ENCODE data around the gene PDLIM5.

The PDLIM5 gene

DNA sequence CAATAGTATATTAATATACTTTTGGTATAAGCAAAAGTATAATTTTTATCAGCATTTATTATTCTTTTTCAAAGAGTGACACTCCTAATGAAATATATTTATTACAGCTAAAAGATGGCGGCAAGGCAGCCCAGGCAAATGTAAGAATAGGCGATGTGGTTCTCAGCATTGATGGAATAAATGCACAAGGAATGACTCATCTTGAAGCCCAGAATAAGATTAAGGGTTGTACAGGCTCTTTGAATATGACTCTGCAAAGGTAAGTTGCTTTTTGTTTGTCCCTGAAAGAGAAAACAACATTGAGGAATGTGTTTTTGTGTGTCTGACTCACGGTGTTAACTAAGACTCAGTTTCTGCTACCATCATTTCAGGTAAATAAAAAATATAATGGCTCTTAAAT, 71.9 kb downstream of the PDLIM5 start:
- no peak overlapping the region for H3K18ac ChIP-seq (ENCODE audit: low read length)
- no peak overlapping the region for H2BK120ac ChIP-seq (ENCODE audit: low read depth, low read length)
- no peak overlapping the region for H3K9ac ChIP-seq (ENCODE audit: low read length)
- no CpG with 5 or more reads among the region's 3 CpGs for WGBS (ENCODE audit: extremely low coverage, insufficient coverage, low lambda C conversion rate)
- peaks cover 2% of the 10 kb centered on the region for H3K4me1 ChIP-seq (ENCODE audit: control insufficient read depth, low read depth, low read length)
- no peak overlapping the region for H3K4ac ChIP-seq (ENCODE audit: low read depth, low read length)
- H2BK5ac ChIP-seq (ENCODE audit: low read length): no peak overlapping the region
- no peak overlapping the region for H3K4me3 ChIP-seq (ENCODE audit: low read length)
- no peak for DNase-seq
- no peak overlapping the region for H3K4me2 ChIP-seq (ENCODE audit: low read length)
- H4K5ac ChIP-seq (ENCODE audit: low read length): no peak overlapping the region
- H3K79me1 ChIP-seq (ENCODE audit: low read length): peaks cover 12% of the 10 kb centered on the region
- H2AK5ac ChIP-seq (ENCODE audit: low read length): no peak overlapping the region
- no peaks in the 10 kb centered on the region for H3K36me3 ChIP-seq (ENCODE audit: control insufficient read depth, insufficient read depth, low read length)
- peaks cover 2% of the 10 kb centered on the region for H3K79me2 ChIP-seq (ENCODE audit: control insufficient read depth, insufficient read depth, low read length)
- H2BK15ac ChIP-seq (replicated peaks; ENCODE audit: low read depth): no peak overlapping the region
- no peaks in the 10 kb centered on the region for H3K27me3 ChIP-seq (ENCODE audit: insufficient read depth, low read length, poor library complexity)
- H3K56ac ChIP-seq (ENCODE audit: low read length): no peak overlapping the region
- no peak overlapping the region for H3K27ac ChIP-seq (ENCODE audit: low read depth, low read length)
- H3K23ac ChIP-seq (ENCODE audit: low read length): no peak overlapping the region
- no peak overlapping the region for H4K8ac ChIP-seq (ENCODE audit: low read depth, low read length)

- Histone ChIP-seq H3K4me3 (ENCODE audit: low read length) (no peak overlapping the region), H3K23ac (ENCODE audit: low read length) (no peak overlapping the region), H3K4ac (ENCODE audit: low read depth, low read length) (no peak overlapping the region), H3K27me3 (ENCODE audit: insufficient read depth, low read length, poor library complexity) (no peaks in the 10 kb centered on the region), H3K56ac (ENCODE audit: low read length) (no peak overlapping the region), H2AK5ac (ENCODE audit: low read length) (no peak overlapping the region), H2BK15ac (replicated peaks; ENCODE audit: low read depth) (no peak overlapping the region), H3K27ac (ENCODE audit: low read depth, low read length) (no peak overlapping the region), H3K4me1 (ENCODE audit: control insufficient read depth, low read depth, low read length) (no peaks in the 10 kb centered on the region), H2BK120ac (ENCODE audit: low read depth, low read length) (no peak overlapping the region), H3K79me1 (ENCODE audit: low read length) (peaks cover 4% of the 10 kb centered on the region), H3K18ac (ENCODE audit: low read length) (no peak overlapping the region), H3K9ac (ENCODE audit: low read length) (no peak overlapping the region), H2BK5ac (ENCODE audit: low read length) (no peak overlapping the region), H3K4me2 (ENCODE audit: low read length) (no peak overlapping the region), H4K5ac (ENCODE audit: low read length) (no peak overlapping the region), H4K8ac (ENCODE audit: low read depth, low read length) (no peak overlapping the region), H3K36me3 (ENCODE audit: control insufficient read depth, insufficient read depth, low read length) (no peaks in the 10 kb centered on the region), H3K79me2 (ENCODE audit: control insufficient read depth, insufficient read depth, low read length) (no peaks in the 10 kb centered on the region)
- no CpG with 5 or more reads among the region's 3 CpGs for WGBS (ENCODE audit: extremely low coverage, insufficient coverage, low lambda C conversion rate)
- no peak for DNase-seq
These were observed 74.4 kb downstream of the PDLIM5 start for GRCh38 chr4:94525993-94526728.

DNA sequence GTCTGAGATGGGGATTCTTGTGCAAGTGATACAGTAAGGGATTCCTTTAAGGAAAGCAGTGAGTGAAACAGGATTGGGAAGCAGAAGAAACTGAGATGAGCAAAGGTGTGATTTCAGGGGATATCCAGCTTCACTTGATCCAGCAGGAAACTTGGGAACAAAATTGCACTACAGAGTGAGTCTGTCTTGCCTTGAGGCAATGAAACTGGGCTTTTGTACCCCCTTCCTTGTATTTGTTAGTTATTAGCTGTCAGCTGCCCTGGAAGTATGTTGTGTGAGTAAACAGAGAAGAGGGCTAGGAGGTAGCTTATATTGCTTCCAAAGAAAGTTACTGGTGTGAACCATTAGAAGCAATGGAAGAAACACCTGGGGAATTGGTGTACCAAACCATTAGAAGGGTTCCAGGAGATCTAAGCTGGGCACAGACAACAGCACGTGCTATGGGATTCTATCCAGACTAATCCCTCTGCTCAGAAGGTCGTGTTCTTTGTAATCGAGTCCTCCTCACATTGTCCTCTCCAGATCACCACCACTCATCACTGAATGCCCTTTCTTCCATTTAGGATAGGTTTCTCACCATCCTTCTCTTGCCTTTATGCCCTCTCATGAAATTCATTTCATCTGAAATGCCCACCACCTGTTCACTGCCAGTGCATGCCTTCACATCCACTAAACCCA, 76.0 kb downstream of the PDLIM5 start:
- H3K27ac ChIP-seq (ENCODE audit: low read depth, low read length): no peak overlapping the region
- no peaks in the 10 kb centered on the region for H3K36me3 ChIP-seq (ENCODE audit: control insufficient read depth, insufficient read depth, low read length)
- no peaks in the 10 kb centered on the region for H3K4me1 ChIP-seq (ENCODE audit: control insufficient read depth, low read depth, low read length)
- no peak overlapping the region for H3K18ac ChIP-seq (ENCODE audit: low read length)
- H2AK5ac ChIP-seq (ENCODE audit: low read length): no peak overlapping the region
- no peak overlapping the region for H4K8ac ChIP-seq (ENCODE audit: low read depth, low read length)
- peaks cover 4% of the 10 kb centered on the region for H3K79me1 ChIP-seq (ENCODE audit: low read length)
- no peak overlapping the region for H3K56ac ChIP-seq (ENCODE audit: low read length)
- H3K4ac ChIP-seq (ENCODE audit: low read depth, low read length): no peak overlapping the region
- H3K4me3 ChIP-seq (ENCODE audit: low read length): no peak overlapping the region
- H2BK15ac ChIP-seq (replicated peaks; ENCODE audit: low read depth): no peak overlapping the region
- DNase-seq: no peak
- no peak overlapping the region for H2BK120ac ChIP-seq (ENCODE audit: low read depth, low read length)
- no peak overlapping the region for H3K4me2 ChIP-seq (ENCODE audit: low read length)
- H4K5ac ChIP-seq (ENCODE audit: low read length): no peak overlapping the region
- no peak overlapping the region for H2BK5ac ChIP-seq (ENCODE audit: low read length)
- WGBS (ENCODE audit: extremely low coverage, insufficient coverage, low lambda C conversion rate): no CpG with 5 or more reads among the region's 3 CpGs
- H3K79me2 ChIP-seq (ENCODE audit: control insufficient read depth, insufficient read depth, low read length): no peaks in the 10 kb centered on the region
- no peaks in the 10 kb centered on the region for H3K27me3 ChIP-seq (ENCODE audit: insufficient read depth, low read length, poor library complexity)
- no peak overlapping the region for H3K9ac ChIP-seq (ENCODE audit: low read length)
- no peak overlapping the region for H3K23ac ChIP-seq (ENCODE audit: low read length)

- DNase-seq: no peak
- H2BK15ac ChIP-seq (replicated peaks; ENCODE audit: low read depth): no peak overlapping the region
- no peak overlapping the region for H3K9ac ChIP-seq (ENCODE audit: low read length)
- WGBS (ENCODE audit: extremely low coverage, insufficient coverage, low lambda C conversion rate): no CpG with 5 or more reads among the region's 8 CpGs
- no peak overlapping the region for H3K4me2 ChIP-seq (ENCODE audit: low read length)
- H2BK120ac ChIP-seq (ENCODE audit: low read depth, low read length): no peak overlapping the region
- H3K4ac ChIP-seq (ENCODE audit: low read depth, low read length): no peak overlapping the region
- no peak overlapping the region for H3K23ac ChIP-seq (ENCODE audit: low read length)
- no peak overlapping the region for H4K5ac ChIP-seq (ENCODE audit: low read length)
- no peaks in the 10 kb centered on the region for H3K27me3 ChIP-seq (ENCODE audit: insufficient read depth, low read length, poor library complexity)
- H2AK5ac ChIP-seq (ENCODE audit: low read length): no peak overlapping the region
- no peak overlapping the region for H3K18ac ChIP-seq (ENCODE audit: low read length)
- no peak overlapping the region for H3K27ac ChIP-seq (ENCODE audit: low read depth, low read length)
- peaks cover 2% of the 10 kb centered on the region for H3K4me1 ChIP-seq (ENCODE audit: control insufficient read depth, low read depth, low read length)
- no peaks in the 10 kb centered on the region for H3K36me3 ChIP-seq (ENCODE audit: control insufficient read depth, insufficient read depth, low read length)
- H3K79me2 ChIP-seq (ENCODE audit: control insufficient read depth, insufficient read depth, low read length): no peaks in the 10 kb centered on the region
- no peak overlapping the region for H2BK5ac ChIP-seq (ENCODE audit: low read length)
- H3K56ac ChIP-seq (ENCODE audit: low read length): no peak overlapping the region
- no peak overlapping the region for H3K4me3 ChIP-seq (ENCODE audit: low read length)
- peaks cover 4% of the 10 kb centered on the region for H3K79me1 ChIP-seq (ENCODE audit: low read length)
- peak overlapping the region; percentile 89 for H4K8ac ChIP-seq (ENCODE audit: low read depth, low read length)
These were observed 77.2 kb downstream of the PDLIM5 start for GRCh38 chr4:94528792-94529451.

GRCh38 chr4:94530073-94530472, 78.3 kb downstream of the PDLIM5 start:
- no peak overlapping the region for H2BK120ac ChIP-seq (ENCODE audit: low read depth, low read length)
- H3K4me3 ChIP-seq (ENCODE audit: low read length): no peak overlapping the region
- no peak for DNase-seq
- no peaks in the 10 kb centered on the region for H3K36me3 ChIP-seq (ENCODE audit: control insufficient read depth, insufficient read depth, low read length)
- peaks cover 2% of the 10 kb centered on the region for H3K4me1 ChIP-seq (ENCODE audit: control insufficient read depth, low read depth, low read length)
- no peaks in the 10 kb centered on the region for H3K79me2 ChIP-seq (ENCODE audit: control insufficient read depth, insufficient read depth, low read length)
- H3K9ac ChIP-seq (ENCODE audit: low read length): no peak overlapping the region
- H2BK15ac ChIP-seq (replicated peaks; ENCODE audit: low read depth): no peak overlapping the region
- no peak overlapping the region for H3K23ac ChIP-seq (ENCODE audit: low read length)
- H3K4me2 ChIP-seq (ENCODE audit: low read length): no peak overlapping the region
- no peak overlapping the region for H4K5ac ChIP-seq (ENCODE audit: low read length)
- H4K8ac ChIP-seq (ENCODE audit: low read depth, low read length): no peak overlapping the region
- no peak overlapping the region for H2AK5ac ChIP-seq (ENCODE audit: low read length)
- peaks cover 4% of the 10 kb centered on the region for H3K79me1 ChIP-seq (ENCODE audit: low read length)
- no peaks in the 10 kb centered on the region for H3K27me3 ChIP-seq (ENCODE audit: insufficient read depth, low read length, poor library complexity)
- no peak overlapping the region for H3K56ac ChIP-seq (ENCODE audit: low read length)
- no peak overlapping the region for H2BK5ac ChIP-seq (ENCODE audit: low read length)
- no peak overlapping the region for H3K27ac ChIP-seq (ENCODE audit: low read depth, low read length)
- no peak overlapping the region for H3K4ac ChIP-seq (ENCODE audit: low read depth, low read length)
- no peak overlapping the region for H3K18ac ChIP-seq (ENCODE audit: low read length)
